Measurements from ENCODE around the gene TMEM14B. TPM values are rescaled to one million over a fixed set of nuclear protein-coding genes. Genes with fewer than 3 reads are reported as not detected.
"Not testable (repeated sequence)": the region's sequence is repeated elsewhere in the genome, so short reads cannot be mapped to it uniquely, and the experiment has no call there.

TMEM14B gene
- total and polyA plus RNA-seq, 5 donors from 2014 or later: 48.8 to 219 (median 206) TPM

- peak overlapping the region in 1 of 3 donors; percentile 56 for H3K27ac Mint-ChIP-seq
- peaks cover 23% of the 10 kb centered on the region for H3K36me3 Mint-ChIP-seq
- no peaks in the 10 kb centered on the region for H3K27me3 Mint-ChIP-seq
- DNase-seq (no peak), ATAC-seq (ENCODE audit: low read depth in 2 of 2) (no peak)
- H3K9me3 Mint-ChIP-seq: no peaks in the 10 kb centered on the region
- Histone ChIP-seq H3K9me3 (ENCODE audit: control insufficient read depth in 2 of 2, low read length in 2 of 2) (no peaks in the 10 kb centered on the region), H3K36me3 (ENCODE audit: control insufficient read depth, insufficient read depth, low read length) (peaks cover 9% of the 10 kb centered on the region), H3K27me3 (ENCODE audit: control insufficient read depth, insufficient read depth, low read length) (no peaks in the 10 kb centered on the region), H3K27ac (ENCODE audit: insufficient read depth, low read length, poor library complexity, severe bottlenecking) (no peak overlapping the region), H3K4me1 (ENCODE audit: control insufficient read depth, insufficient read depth, low read length, poor library complexity, severe bottlenecking) (no peaks in the 10 kb centered on the region), H3K4me3 (ENCODE audit: low read depth, low read length) (no peak overlapping the region)
- peaks cover 0 to 8% (median under 1%) of the 10 kb centered on the region in 4 donors for H3K4me1 Mint-ChIP-seq
- H3K4me3 Mint-ChIP-seq: no peak overlapping the region
These were observed 14.4 kb upstream of the TMEM14B start for GRCh38 chr6:10733151-10733715.

GRCh38 chr6:10733863-10734262, 13.7 kb upstream of the TMEM14B start:
- Mint-ChIP-seq H3K4me1 (peaks cover 0 to 7% (median 0%) of the 10 kb centered on the region in 4 donors), H3K36me3 (peaks cover 21% of the 10 kb centered on the region), H3K4me3 (no peak overlapping the region), H3K9me3 (no peaks in the 10 kb centered on the region), H3K27ac (no peak overlapping the region), H3K27me3 (no peaks in the 10 kb centered on the region)
- H3K27me3 ChIP-seq (ENCODE audit: control insufficient read depth, insufficient read depth, low read length): no peaks in the 10 kb centered on the region
- no peaks in the 10 kb centered on the region for H3K4me1 ChIP-seq (ENCODE audit: control insufficient read depth, insufficient read depth, low read length, poor library complexity, severe bottlenecking)
- ATAC-seq (ENCODE audit: low read depth in 2 of 2) (no peak), DNase-seq (no peak)
- no peaks in the 10 kb centered on the region for H3K9me3 ChIP-seq (ENCODE audit: control insufficient read depth in 2 of 2, low read length in 2 of 2)
- H3K36me3 ChIP-seq (ENCODE audit: control insufficient read depth, insufficient read depth, low read length): peaks cover 6% of the 10 kb centered on the region
- no peak overlapping the region for H3K4me3 ChIP-seq (ENCODE audit: low read depth, low read length)
- no peak overlapping the region for H3K27ac ChIP-seq (ENCODE audit: insufficient read depth, low read length, poor library complexity, severe bottlenecking)

DNA sequence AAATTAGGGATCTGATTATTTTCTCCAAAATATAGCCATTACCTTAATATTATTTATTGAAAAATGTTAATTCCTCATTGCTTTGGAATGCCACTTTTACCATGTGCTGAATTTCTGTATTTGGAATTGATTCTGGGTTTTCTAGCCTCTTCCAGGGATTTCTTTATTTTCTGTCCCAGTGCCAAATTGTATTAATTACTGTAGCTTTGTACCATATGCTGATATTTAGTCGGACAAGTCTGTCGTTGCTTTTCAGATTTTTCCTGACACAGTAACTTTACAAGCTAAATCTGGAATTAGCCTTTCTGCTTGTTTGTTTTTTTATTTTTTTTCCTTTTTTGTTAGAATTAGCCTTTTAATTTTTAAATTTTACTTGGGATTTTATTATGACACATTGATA, 10.9 kb upstream of the TMEM14B start:
- H3K36me3 Mint-ChIP-seq: peaks cover 18% of the 10 kb centered on the region
- no peak for ATAC-seq (ENCODE audit: low read depth in 2 of 2)
- no peak overlapping the region for H3K4me3 Mint-ChIP-seq
- Histone ChIP-seq H3K36me3 (ENCODE audit: control insufficient read depth, insufficient read depth, low read length) (no peaks in the 10 kb centered on the region), H3K4me3 (ENCODE audit: low read depth, low read length) (no peak overlapping the region), H3K9me3 (ENCODE audit: control insufficient read depth in 2 of 2, low read length in 2 of 2) (no peaks in the 10 kb centered on the region), H3K4me1 (ENCODE audit: control insufficient read depth, insufficient read depth, low read length, poor library complexity, severe bottlenecking) (no peaks in the 10 kb centered on the region), H3K27ac (ENCODE audit: insufficient read depth, low read length, poor library complexity, severe bottlenecking) (no peak overlapping the region), H3K27me3 (ENCODE audit: control insufficient read depth, insufficient read depth, low read length) (no peaks in the 10 kb centered on the region)
- no peaks in the 10 kb centered on the region for H3K27me3 Mint-ChIP-seq
- H3K4me1 Mint-ChIP-seq: peaks cover 0 to 3% (median 0%) of the 10 kb centered on the region in 4 donors
- H3K27ac Mint-ChIP-seq: no peak overlapping the region
- no peaks in the 10 kb centered on the region for H3K9me3 Mint-ChIP-seq
- no peak for DNase-seq

GRCh38 chr6:10740061-10740460, 7.5 kb upstream of the TMEM14B start:
- peaks cover 4% of the 10 kb centered on the region for H3K36me3 Mint-ChIP-seq
- H3K27ac Mint-ChIP-seq: no peak overlapping the region
- no peaks in the 10 kb centered on the region for H3K4me1 ChIP-seq (ENCODE audit: control insufficient read depth, insufficient read depth, low read length, poor library complexity, severe bottlenecking)
- peaks cover 0 to 5% (median 3%) of the 10 kb centered on the region in 4 donors for H3K4me1 Mint-ChIP-seq
- H3K9me3 ChIP-seq (ENCODE audit: control insufficient read depth in 2 of 2, low read length in 2 of 2): no peaks in the 10 kb centered on the region
- no peaks in the 10 kb centered on the region for H3K27me3 ChIP-seq (ENCODE audit: control insufficient read depth, insufficient read depth, low read length)
- no peaks in the 10 kb centered on the region for H3K9me3 Mint-ChIP-seq
- H3K4me3 ChIP-seq (ENCODE audit: low read depth, low read length): no peak overlapping the region
- H3K27me3 Mint-ChIP-seq: no peaks in the 10 kb centered on the region
- ATAC-seq (ENCODE audit: low read depth in 2 of 2): no peak
- H3K4me3 Mint-ChIP-seq: no peak overlapping the region
- H3K27ac ChIP-seq (ENCODE audit: insufficient read depth, low read length, poor library complexity, severe bottlenecking): no peak overlapping the region
- no peaks in the 10 kb centered on the region for H3K36me3 ChIP-seq (ENCODE audit: control insufficient read depth, insufficient read depth, low read length)
- DNase-seq: no peak

GRCh38 chr6:10741643-10742042, 6.0 kb upstream of the TMEM14B start:
- not testable (repeated sequence) for H3K27ac ChIP-seq (ENCODE audit: insufficient read depth, low read length, poor library complexity, severe bottlenecking); H3K9me3 Mint-ChIP-seq; H3K27ac Mint-ChIP-seq; ATAC-seq (ENCODE audit: low read depth in 2 of 2); H3K4me1 ChIP-seq (ENCODE audit: control insufficient read depth, insufficient read depth, low read length, poor library complexity, severe bottlenecking); DNase-seq; H3K36me3 ChIP-seq (ENCODE audit: control insufficient read depth, insufficient read depth, low read length); H3K4me3 ChIP-seq (ENCODE audit: low read depth, low read length); H3K4me3 Mint-ChIP-seq; H3K27me3 Mint-ChIP-seq; H3K9me3 ChIP-seq (ENCODE audit: control insufficient read depth in 2 of 2, low read length in 2 of 2); H3K36me3 Mint-ChIP-seq; H3K27me3 ChIP-seq (ENCODE audit: control insufficient read depth, insufficient read depth, low read length)
- peaks cover under 1 to 20% (median 14%) of the 10 kb centered on the region in 4 donors for H3K4me1 Mint-ChIP-seq

DNA sequence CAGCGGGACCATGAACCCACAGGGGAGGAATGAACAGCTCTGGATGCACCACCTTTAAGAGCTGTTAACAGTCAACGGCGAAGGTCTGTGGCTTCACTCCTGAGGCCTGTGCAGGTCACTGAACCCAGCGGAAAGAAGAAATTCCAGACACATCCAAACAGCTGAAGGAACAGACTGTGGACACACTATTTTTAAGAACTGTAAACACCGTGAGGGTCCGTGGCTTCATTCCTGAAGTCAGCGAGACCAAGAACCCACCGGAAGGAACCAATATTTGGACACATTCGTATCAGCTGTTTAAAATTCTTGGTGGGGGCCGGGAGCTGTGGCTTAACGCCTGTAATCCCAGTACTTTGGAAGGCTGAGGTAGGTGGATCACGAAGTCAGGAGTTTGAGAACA, 5.4 kb upstream of the TMEM14B start:
- H3K4me3 ChIP-seq (ENCODE audit: low read depth, low read length): no peak overlapping the region
- no peaks in the 10 kb centered on the region for H3K27me3 ChIP-seq (ENCODE audit: control insufficient read depth, insufficient read depth, low read length)
- no peak for ATAC-seq (ENCODE audit: low read depth in 2 of 2)
- peaks cover 4% of the 10 kb centered on the region for H3K36me3 Mint-ChIP-seq
- H3K27me3 Mint-ChIP-seq: no peaks in the 10 kb centered on the region
- H3K27ac ChIP-seq (ENCODE audit: insufficient read depth, low read length, poor library complexity, severe bottlenecking): no peak overlapping the region
- H3K9me3 ChIP-seq (ENCODE audit: control insufficient read depth in 2 of 2, low read length in 2 of 2): no peaks in the 10 kb centered on the region
- no peak overlapping the region for H3K27ac Mint-ChIP-seq
- H3K4me3 Mint-ChIP-seq: no peak overlapping the region
- H3K9me3 Mint-ChIP-seq: no peaks in the 10 kb centered on the region
- no peaks in the 10 kb centered on the region for H3K36me3 ChIP-seq (ENCODE audit: control insufficient read depth, insufficient read depth, low read length)
- peaks cover 4 to 27% (median 19%) of the 10 kb centered on the region in 4 donors for H3K4me1 Mint-ChIP-seq
- no peak for DNase-seq
- peaks cover 9% of the 10 kb centered on the region for H3K4me1 ChIP-seq (ENCODE audit: control insufficient read depth, insufficient read depth, low read length, poor library complexity, severe bottlenecking)

DNA sequence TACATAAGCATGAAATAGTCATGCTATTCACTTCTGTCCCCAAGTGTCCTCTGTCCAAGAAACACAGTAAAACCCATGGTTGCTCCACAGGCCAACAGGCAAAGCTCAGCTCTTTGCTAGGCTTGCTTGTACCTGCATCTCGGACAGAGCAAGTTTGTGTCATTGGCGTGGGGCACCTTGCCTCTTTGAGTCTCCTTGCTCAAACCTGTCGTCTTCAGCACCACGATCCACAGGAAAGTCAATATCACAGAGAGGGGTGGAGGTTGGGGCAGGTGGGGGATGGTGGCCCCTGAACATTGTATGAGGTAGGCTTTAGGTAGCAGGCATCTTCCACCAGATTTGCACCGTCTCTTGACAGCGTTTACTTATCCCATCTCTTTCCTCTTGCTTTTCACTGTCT, 4.1 kb upstream of the TMEM14B start:
- Mint-ChIP-seq H3K4me3 (peak overlapping the region in 1 of 4 donors; percentile 58), H3K9me3 (no peaks in the 10 kb centered on the region)

DNA sequence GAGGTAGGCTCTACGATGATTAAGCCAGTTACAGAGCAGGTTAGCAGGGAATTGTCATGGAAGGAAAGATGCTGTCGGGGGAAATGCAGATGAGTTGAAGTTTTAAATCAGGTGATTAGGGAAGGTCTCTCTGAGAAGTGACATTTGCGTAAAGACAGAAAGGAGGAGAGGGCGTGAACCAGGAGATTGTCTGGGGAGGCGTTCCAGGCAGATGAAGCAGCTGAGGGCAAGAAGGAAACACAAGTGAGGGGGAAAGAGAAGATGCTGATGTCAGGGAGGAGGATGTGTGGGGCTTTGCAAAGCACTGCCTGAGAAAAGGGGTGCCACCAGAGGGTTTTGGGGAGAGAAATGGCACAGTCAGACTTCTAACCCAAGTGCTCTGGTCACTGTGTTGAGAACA, 2.5 kb upstream of the TMEM14B start:
- H3K4me3 ChIP-seq (ENCODE audit: low read depth, low read length): no peak overlapping the region
- no peak for DNase-seq
- Mint-ChIP-seq H3K9me3 (no peaks in the 10 kb centered on the region), H3K27ac (peak overlapping the region in 1 of 3 donors; percentile 50), H3K4me3 (peak overlapping the region in 3 of 4 donors; percentile 31 to 98 (median 80)), H3K27me3 (no peaks in the 10 kb centered on the region), H3K4me1 (peaks cover 13 to 51% (median 33%) of the 10 kb centered on the region in 4 donors), H3K36me3 (peaks cover 8% of the 10 kb centered on the region)
- ATAC-seq (ENCODE audit: low read depth in 2 of 2): no peak
- H3K27me3 ChIP-seq (ENCODE audit: control insufficient read depth, insufficient read depth, low read length): no peaks in the 10 kb centered on the region
- H3K27ac ChIP-seq (ENCODE audit: insufficient read depth, low read length, poor library complexity, severe bottlenecking): no peak overlapping the region
- H3K36me3 ChIP-seq (ENCODE audit: control insufficient read depth, insufficient read depth, low read length): peaks cover 6% of the 10 kb centered on the region
- peaks cover 32% of the 10 kb centered on the region for H3K4me1 ChIP-seq (ENCODE audit: control insufficient read depth, insufficient read depth, low read length, poor library complexity, severe bottlenecking)
- H3K9me3 ChIP-seq (ENCODE audit: control insufficient read depth in 2 of 2, low read length in 2 of 2): no peaks in the 10 kb centered on the region

More for the DNA sequence above, 4.1 kb upstream of the TMEM14B start:
- H3K36me3 Mint-ChIP-seq: peaks cover 4% of the 10 kb centered on the region
- peaks cover 4 to 35% (median 23%) of the 10 kb centered on the region in 4 donors for H3K4me1 Mint-ChIP-seq
- H3K27ac Mint-ChIP-seq: no peak overlapping the region
- no peaks in the 10 kb centered on the region for H3K9me3 ChIP-seq (ENCODE audit: control insufficient read depth in 2 of 2, low read length in 2 of 2)
- H3K27ac ChIP-seq (ENCODE audit: insufficient read depth, low read length, poor library complexity, severe bottlenecking): no peak overlapping the region
- H3K36me3 ChIP-seq (ENCODE audit: control insufficient read depth, insufficient read depth, low read length): no peaks in the 10 kb centered on the region
- H3K27me3 ChIP-seq (ENCODE audit: control insufficient read depth, insufficient read depth, low read length): no peaks in the 10 kb centered on the region
- ATAC-seq (ENCODE audit: low read depth in 2 of 2) (no peak), DNase-seq (no peak)
- H3K27me3 Mint-ChIP-seq: no peaks in the 10 kb centered on the region
- H3K4me3 ChIP-seq (ENCODE audit: low read depth, low read length): no peak overlapping the region
- H3K4me1 ChIP-seq (ENCODE audit: control insufficient read depth, insufficient read depth, low read length, poor library complexity, severe bottlenecking): peaks cover 18% of the 10 kb centered on the region

All from CD4-positive, CD25-positive, alpha-beta regulatory T cell (primary cell).